Measurements from ENCODE around the gene SMAD2. TPM values are rescaled to one million over a fixed set of nuclear protein-coding genes. Genes with fewer than 3 reads are reported as not detected.

SMAD2 gene
- total RNA-seq, 1 experiment from 2014 or later = 163 TPM

DNA sequence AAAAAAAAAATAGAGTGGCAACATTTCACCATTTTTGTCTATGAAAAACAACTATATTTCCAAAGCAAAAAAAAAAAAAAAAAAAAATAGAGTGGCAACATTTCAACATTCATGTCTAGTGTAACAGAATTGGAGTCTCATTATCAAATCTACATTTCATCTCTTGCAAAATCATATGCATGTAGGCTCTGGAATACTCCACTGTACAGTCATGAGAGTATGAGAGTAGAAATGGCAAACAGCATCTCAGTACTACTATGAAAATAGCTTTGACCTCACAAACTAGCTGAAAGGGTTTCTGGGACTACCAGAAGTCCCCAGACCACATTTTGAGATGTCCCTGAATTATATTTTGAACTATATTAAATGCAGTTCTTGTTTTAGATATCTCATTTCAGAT is 82.8 kb downstream of the SMAD2 start:
- H3K9ac ChIP-seq (ENCODE audit: low read length) = no peak overlapping the region
- H2AFZ ChIP-seq (ENCODE audit: low read length) = no peak overlapping the region
- H3K4me1 ChIP-seq (ENCODE audit: low read length) = no peaks in the 10 kb centered on the region
- H3K27ac ChIP-seq (ENCODE audit: low read length) = no peak overlapping the region
- H3K9me3 ChIP-seq (ENCODE audit: low read length) = no peaks in the 10 kb centered on the region
- peaks cover 48% of the 10 kb centered on the region for H3K79me2 ChIP-seq (ENCODE audit: low read length)
- no peaks in the 10 kb centered on the region for H3K9me2 ChIP-seq (replicated peaks; ENCODE audit: insufficient read depth, low read length)
- no peaks in the 10 kb centered on the region for H3K27me3 ChIP-seq (ENCODE audit: low read length)
- H3K4me2 ChIP-seq (ENCODE audit: low read depth, low read length, poor library complexity, severe bottlenecking) = no peak overlapping the region
- DNase-seq = no peak
- H3K36me3 ChIP-seq (ENCODE audit: insufficient read depth, low read length) = peaks cover 74% of the 10 kb centered on the region
- H3K4me3 ChIP-seq (ENCODE audit: low read length) = no peak overlapping the region
- no peaks in the 10 kb centered on the region for H4K20me1 ChIP-seq (ENCODE audit: insufficient read depth, low read depth, low read length)

DNA sequence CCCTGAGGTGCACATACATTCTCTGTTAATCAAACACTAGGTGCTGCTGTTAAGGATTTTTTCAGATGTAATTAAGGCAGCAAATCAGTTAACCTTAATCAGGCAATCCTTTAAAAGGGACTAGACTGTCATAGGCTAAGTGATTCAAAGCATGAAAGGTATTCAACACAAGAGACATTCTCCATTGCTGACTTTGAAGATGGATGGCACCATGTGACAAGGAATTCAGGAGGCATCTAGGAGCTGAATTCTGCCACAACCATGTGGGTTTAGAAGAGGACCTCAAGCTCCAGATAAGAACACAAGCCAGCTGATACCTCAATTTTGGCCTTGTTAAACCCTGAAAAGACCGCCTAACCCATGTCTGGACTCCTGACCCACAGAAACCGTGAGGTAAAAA is 84.0 kb downstream of the SMAD2 start:
- H4K20me1 ChIP-seq (ENCODE audit: insufficient read depth, low read depth, low read length) = no peaks in the 10 kb centered on the region
- peaks cover 48% of the 10 kb centered on the region for H3K79me2 ChIP-seq (ENCODE audit: low read length)
- DNase-seq = no peak
- no peaks in the 10 kb centered on the region for H3K9me2 ChIP-seq (replicated peaks; ENCODE audit: insufficient read depth, low read length)
- H3K36me3 ChIP-seq (ENCODE audit: insufficient read depth, low read length) = peaks cover 72% of the 10 kb centered on the region
- H3K9ac ChIP-seq (ENCODE audit: low read length) = no peak overlapping the region
- no peak overlapping the region for H3K4me2 ChIP-seq (ENCODE audit: low read depth, low read length, poor library complexity, severe bottlenecking)
- no peak overlapping the region for H3K27ac ChIP-seq (ENCODE audit: low read length)
- H3K27me3 ChIP-seq (ENCODE audit: low read length) = no peaks in the 10 kb centered on the region
- no peak overlapping the region for H2AFZ ChIP-seq (ENCODE audit: low read length)
- no peaks in the 10 kb centered on the region for H3K4me1 ChIP-seq (ENCODE audit: low read length)
- no peak overlapping the region for H3K4me3 ChIP-seq (ENCODE audit: low read length)
- no peaks in the 10 kb centered on the region for H3K9me3 ChIP-seq (ENCODE audit: low read length)

DNA sequence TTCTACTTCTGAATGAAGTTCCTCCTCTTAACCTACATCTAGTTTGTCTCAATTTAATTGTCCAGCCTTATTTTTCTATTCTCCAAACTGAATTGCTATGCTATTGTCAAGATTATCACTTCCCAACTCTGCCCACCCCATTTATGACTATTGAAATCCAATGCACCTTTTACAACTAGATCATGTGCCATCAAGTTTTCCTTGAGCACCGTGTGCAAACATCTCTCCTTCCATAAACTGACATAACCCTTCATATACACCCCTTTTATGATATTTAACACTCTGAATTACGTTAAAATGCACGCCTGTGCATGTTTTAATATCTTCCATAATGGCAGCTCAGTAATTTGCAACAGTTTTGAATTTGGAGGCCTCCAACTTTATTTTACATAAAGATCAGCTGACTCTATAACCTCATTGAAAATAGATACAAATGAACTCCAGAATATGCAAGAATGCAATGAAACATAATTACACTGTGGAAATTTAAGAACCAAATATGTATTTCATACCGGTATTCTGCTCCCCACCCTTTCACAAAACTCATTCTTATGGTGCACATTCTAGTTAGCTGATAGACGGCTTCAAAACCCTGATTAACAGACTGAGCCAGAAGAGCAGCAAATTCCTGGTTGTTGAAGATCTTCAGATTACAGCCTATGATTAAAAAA is 85.5 kb downstream of the SMAD2 start:
- no peak overlapping the region for H3K9ac ChIP-seq (ENCODE audit: low read length)
- H3K4me1 ChIP-seq (ENCODE audit: low read length) = no peaks in the 10 kb centered on the region

DNA sequence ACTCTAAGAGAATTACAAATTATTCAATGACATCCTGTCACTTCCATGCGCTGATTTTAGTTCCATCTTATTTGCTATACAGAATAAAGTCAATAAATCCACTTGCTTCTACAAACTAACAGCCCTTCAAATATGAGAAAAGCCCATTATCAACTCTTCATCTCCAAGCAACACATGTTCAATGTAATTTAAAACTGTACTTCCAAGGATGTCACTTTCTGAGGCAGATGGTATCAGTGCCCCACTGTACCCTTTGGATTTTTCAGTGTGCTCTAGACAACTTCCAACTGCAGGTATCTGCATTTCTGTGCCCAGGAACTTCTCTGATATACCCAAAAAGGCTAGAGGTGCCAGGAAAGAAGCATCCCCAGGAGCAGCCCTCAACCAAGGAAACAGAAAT is 87.6 kb downstream of the SMAD2 start:
- no peaks in the 10 kb centered on the region for H3K9me2 ChIP-seq (replicated peaks; ENCODE audit: insufficient read depth, low read length)
- H3K27me3 ChIP-seq (ENCODE audit: low read length) = no peaks in the 10 kb centered on the region
- no peak overlapping the region for H2AFZ ChIP-seq (ENCODE audit: low read length)
- no peak overlapping the region for H3K27ac ChIP-seq (ENCODE audit: low read length)
- H3K9ac ChIP-seq (ENCODE audit: low read length) = no peak overlapping the region
- DNase-seq = no peak
- no peaks in the 10 kb centered on the region for H3K9me3 ChIP-seq (ENCODE audit: low read length)
- peaks cover 54% of the 10 kb centered on the region for H3K79me2 ChIP-seq (ENCODE audit: low read length)
- H3K36me3 ChIP-seq (ENCODE audit: insufficient read depth, low read length) = peaks cover 87% of the 10 kb centered on the region
- no peaks in the 10 kb centered on the region for H3K4me1 ChIP-seq (ENCODE audit: low read length)
- no peak overlapping the region for H3K4me3 ChIP-seq (ENCODE audit: low read length)
- H4K20me1 ChIP-seq (ENCODE audit: insufficient read depth, low read depth, low read length) = no peaks in the 10 kb centered on the region
- no peak overlapping the region for H3K4me2 ChIP-seq (ENCODE audit: low read depth, low read length, poor library complexity, severe bottlenecking)

More for the DNA sequence above, 85.5 kb downstream of the SMAD2 start:
- H3K27me3 ChIP-seq (ENCODE audit: low read length) = no peaks in the 10 kb centered on the region
- no peak overlapping the region for H3K4me3 ChIP-seq (ENCODE audit: low read length)
- no peaks in the 10 kb centered on the region for H3K9me3 ChIP-seq (ENCODE audit: low read length)
- H2AFZ ChIP-seq (ENCODE audit: low read length) = no peak overlapping the region
- no peaks in the 10 kb centered on the region for H4K20me1 ChIP-seq (ENCODE audit: insufficient read depth, low read depth, low read length)
- no peak overlapping the region for H3K4me2 ChIP-seq (ENCODE audit: low read depth, low read length, poor library complexity, severe bottlenecking)
- no peaks in the 10 kb centered on the region for H3K9me2 ChIP-seq (replicated peaks; ENCODE audit: insufficient read depth, low read length)
- peaks cover 78% of the 10 kb centered on the region for H3K36me3 ChIP-seq (ENCODE audit: insufficient read depth, low read length)
- peaks cover 50% of the 10 kb centered on the region for H3K79me2 ChIP-seq (ENCODE audit: low read length)
- no peak overlapping the region for H3K27ac ChIP-seq (ENCODE audit: low read length)
- no peak for DNase-seq

DNA sequence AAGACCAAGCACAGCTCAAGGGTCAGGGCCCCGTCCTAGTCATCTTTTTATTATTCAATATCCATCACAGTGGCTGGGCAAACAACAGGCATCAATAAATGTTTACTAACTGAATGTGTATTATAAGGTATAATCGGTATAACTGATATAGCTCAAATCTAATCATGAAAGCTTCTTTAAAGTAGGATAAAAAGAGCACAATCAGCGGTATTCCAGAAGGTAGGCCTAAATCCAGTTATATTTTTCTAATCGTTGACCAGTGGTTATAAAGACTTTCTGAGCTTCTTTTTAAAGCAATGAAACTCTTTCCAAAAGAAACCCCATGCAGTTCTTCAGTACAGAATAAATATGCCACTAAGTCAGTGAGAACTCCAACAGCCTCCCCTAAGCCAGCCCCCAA is 92.1 kb downstream of the SMAD2 start:
- no peak overlapping the region for H3K4me2 ChIP-seq (ENCODE audit: low read depth, low read length, poor library complexity, severe bottlenecking)
- H2AFZ ChIP-seq (ENCODE audit: low read length) = no peak overlapping the region
- no peaks in the 10 kb centered on the region for H3K27me3 ChIP-seq (ENCODE audit: low read length)
- H3K79me2 ChIP-seq (ENCODE audit: low read length) = peaks cover 27% of the 10 kb centered on the region
- no peak overlapping the region for H3K27ac ChIP-seq (ENCODE audit: low read length)
- H3K9me3 ChIP-seq (ENCODE audit: low read length) = no peaks in the 10 kb centered on the region
- DNase-seq = no peak
- no peaks in the 10 kb centered on the region for H4K20me1 ChIP-seq (ENCODE audit: insufficient read depth, low read depth, low read length)
- H3K9me2 ChIP-seq (replicated peaks; ENCODE audit: insufficient read depth, low read length) = no peaks in the 10 kb centered on the region
- H3K4me3 ChIP-seq (ENCODE audit: low read length) = no peak overlapping the region
- H3K36me3 ChIP-seq (ENCODE audit: insufficient read depth, low read length) = peaks cover 72% of the 10 kb centered on the region
- no peak overlapping the region for H3K9ac ChIP-seq (ENCODE audit: low read length)
- no peaks in the 10 kb centered on the region for H3K4me1 ChIP-seq (ENCODE audit: low read length)

DNA sequence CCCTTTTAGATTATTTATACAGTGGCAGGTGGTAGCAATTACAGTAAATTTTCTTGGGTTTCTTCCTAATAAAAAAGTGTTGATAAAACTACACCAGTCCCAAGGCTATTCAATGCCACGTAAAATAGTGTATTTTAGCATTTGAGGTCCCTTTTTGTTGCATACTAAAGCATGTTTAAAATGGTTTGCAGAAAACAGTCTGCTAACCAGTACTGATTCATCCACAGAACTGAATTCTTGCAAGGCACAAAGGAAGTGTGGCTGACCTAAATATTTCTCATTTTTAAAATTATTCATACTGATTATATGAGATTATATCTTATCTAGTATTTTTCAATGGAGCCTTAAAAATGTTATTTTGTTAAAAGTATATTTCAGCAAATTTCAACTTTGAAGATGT is 98.1 kb downstream of the SMAD2 start:
- Histone ChIP-seq H2AFZ (ENCODE audit: low read length) (no peak overlapping the region), H3K9me2 (replicated peaks; ENCODE audit: insufficient read depth, low read length) (no peaks in the 10 kb centered on the region)

DNA sequence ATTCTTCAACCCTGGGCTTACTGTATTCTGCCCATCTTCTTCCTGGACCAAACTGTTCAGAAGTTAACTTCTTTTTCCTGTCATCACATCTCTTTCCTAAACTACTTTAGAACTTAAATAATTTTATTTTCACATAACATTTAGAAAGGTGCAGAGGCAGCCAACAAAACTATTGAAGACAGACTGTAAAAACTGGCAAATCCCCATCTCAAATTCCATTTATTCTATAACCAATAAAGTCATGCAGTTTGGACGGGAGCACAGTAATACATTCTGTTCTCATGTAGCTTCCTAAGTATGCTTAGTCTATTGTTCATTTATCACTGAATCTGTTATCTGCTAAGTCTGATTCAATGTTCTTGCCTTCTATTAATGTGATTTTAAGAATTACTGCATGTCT is 99.1 kb downstream of the SMAD2 start:
- Histone ChIP-seq H3K9me3 (ENCODE audit: low read length) (no peaks in the 10 kb centered on the region), H3K4me2 (ENCODE audit: low read depth, low read length, poor library complexity, severe bottlenecking) (no peak overlapping the region), H3K79me2 (ENCODE audit: low read length) (peaks cover 3% of the 10 kb centered on the region; the same call in 1 of the 2 replicates), H3K27ac (ENCODE audit: low read length) (no peak overlapping the region), H3K9ac (ENCODE audit: low read length) (no peak overlapping the region), H3K4me3 (ENCODE audit: low read length) (no peak overlapping the region), H4K20me1 (ENCODE audit: insufficient read depth, low read depth, low read length) (no peaks in the 10 kb centered on the region), H3K27me3 (ENCODE audit: low read length) (no peaks in the 10 kb centered on the region), H3K4me1 (ENCODE audit: low read length) (no peaks in the 10 kb centered on the region), H3K9me2 (replicated peaks; ENCODE audit: insufficient read depth, low read length) (no peaks in the 10 kb centered on the region), H3K36me3 (ENCODE audit: insufficient read depth, low read length) (peaks cover 50% of the 10 kb centered on the region), H2AFZ (ENCODE audit: low read length) (no peak overlapping the region)
- DNase-seq = no peak

More for the DNA sequence above, 98.1 kb downstream of the SMAD2 start:
- no peaks in the 10 kb centered on the region for H3K4me1 ChIP-seq (ENCODE audit: low read length)
- peaks cover 55% of the 10 kb centered on the region for H3K36me3 ChIP-seq (ENCODE audit: insufficient read depth, low read length)
- no peaks in the 10 kb centered on the region for H3K9me3 ChIP-seq (ENCODE audit: low read length)
- H3K9ac ChIP-seq (ENCODE audit: low read length) = no peak overlapping the region
- H3K4me2 ChIP-seq (ENCODE audit: low read depth, low read length, poor library complexity, severe bottlenecking) = no peak overlapping the region
- peaks cover 7% of the 10 kb centered on the region; the same call in 1 of the 2 replicates for H3K79me2 ChIP-seq (ENCODE audit: low read length)
- no peak overlapping the region for H3K4me3 ChIP-seq (ENCODE audit: low read length)
- no peak for DNase-seq
- no peaks in the 10 kb centered on the region for H4K20me1 ChIP-seq (ENCODE audit: insufficient read depth, low read depth, low read length)
- no peaks in the 10 kb centered on the region for H3K27me3 ChIP-seq (ENCODE audit: low read length)
- no peak overlapping the region for H3K27ac ChIP-seq (ENCODE audit: low read length)

DNA sequence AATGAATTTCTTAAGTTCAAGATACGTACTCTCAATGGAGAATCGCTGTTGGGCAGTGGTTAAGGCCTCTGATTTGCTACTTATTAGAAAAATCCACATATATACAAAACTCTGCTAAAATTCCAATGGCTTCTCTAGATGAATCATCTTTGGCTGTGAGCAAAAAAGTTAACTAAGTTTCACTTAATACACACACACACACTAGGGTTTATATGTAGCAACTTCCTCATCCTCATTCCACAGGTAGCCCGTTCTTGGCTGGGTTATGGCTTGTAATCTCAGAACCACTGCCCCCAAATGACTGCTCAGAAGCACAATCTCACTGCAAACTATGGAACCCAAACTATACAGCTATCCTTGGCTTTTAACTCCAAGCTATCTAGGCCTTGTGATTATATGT is 99.7 kb downstream of the SMAD2 start:
- H4K20me1 ChIP-seq (ENCODE audit: insufficient read depth, low read depth, low read length) = no peaks in the 10 kb centered on the region
- H3K4me1 ChIP-seq (ENCODE audit: low read length) = no peaks in the 10 kb centered on the region
- no peak overlapping the region for H2AFZ ChIP-seq (ENCODE audit: low read length)
- H3K79me2 ChIP-seq (ENCODE audit: low read length) = peaks cover under 1% of the 10 kb centered on the region; the same call in 1 of the 2 replicates
- no peak overlapping the region for H3K4me2 ChIP-seq (ENCODE audit: low read depth, low read length, poor library complexity, severe bottlenecking)
- H3K36me3 ChIP-seq (ENCODE audit: insufficient read depth, low read length) = peaks cover 44% of the 10 kb centered on the region
- H3K9me2 ChIP-seq (replicated peaks; ENCODE audit: insufficient read depth, low read length) = no peaks in the 10 kb centered on the region
- no peak for DNase-seq
- no peak overlapping the region for H3K4me3 ChIP-seq (ENCODE audit: low read length)
- H3K9me3 ChIP-seq (ENCODE audit: low read length) = no peaks in the 10 kb centered on the region
- no peak overlapping the region for H3K27ac ChIP-seq (ENCODE audit: low read length)
- H3K9ac ChIP-seq (ENCODE audit: low read length) = no peak overlapping the region
- no peaks in the 10 kb centered on the region for H3K27me3 ChIP-seq (ENCODE audit: low read length)

Data from Karpas-422 (cell line).